ENCODE measurements around the gene CCP110.
A peak's percentile ranks its signal among the peaks of the same experiment; 100 is the strongest.

Gene CCP110

DNA sequence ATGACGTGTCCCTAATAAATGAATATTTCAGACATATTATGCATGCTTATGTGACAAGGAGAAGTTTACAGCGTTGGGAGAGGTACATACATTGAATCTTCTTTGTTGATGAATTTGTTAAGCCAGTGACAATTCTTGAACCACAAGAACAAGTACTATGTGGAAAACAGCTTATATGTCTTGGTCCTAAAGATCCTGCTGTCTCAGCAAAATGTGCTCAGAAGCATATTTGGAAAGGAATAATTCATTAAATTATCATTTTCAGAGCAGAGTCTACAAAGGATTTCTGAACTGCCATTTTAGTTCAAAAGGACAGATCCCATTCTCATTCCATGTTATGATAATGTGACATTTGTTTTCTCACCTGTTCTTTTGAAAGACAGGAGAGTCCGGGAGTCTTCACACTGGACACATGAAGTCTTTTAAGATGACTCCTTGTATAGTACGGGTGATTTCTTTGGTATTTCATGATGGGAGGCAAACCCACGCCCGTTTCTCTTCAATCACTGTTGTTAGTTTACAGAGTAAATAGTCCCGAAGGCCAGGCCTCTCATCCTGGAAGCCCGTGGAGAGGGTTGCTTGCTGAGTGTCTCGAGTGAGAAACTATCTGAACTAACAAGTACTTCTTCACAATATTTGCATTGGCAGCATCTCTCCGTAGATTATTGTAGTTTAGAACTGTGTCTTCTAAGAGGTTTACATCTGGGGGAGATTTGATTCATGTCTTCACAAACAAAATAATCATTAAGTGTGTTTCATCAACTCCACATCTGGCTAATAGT, 58.5 kb downstream of the CCP110 start:
- Histone ChIP-seq H3K4me3 (ENCODE audit: low read length) (no peak overlapping the region), H3K9ac (ENCODE audit: low read length) (no peak overlapping the region), H3K9me3 (ENCODE audit: control insufficient read depth, low read length) (no peaks in the 10 kb centered on the region), H3K27me3 (replicated peaks; ENCODE audit: control insufficient read depth, insufficient read depth, low read length) (no peaks in the 10 kb centered on the region), H3K4me1 (ENCODE audit: control insufficient read depth, insufficient read depth, low read length) (peaks cover 9% of the 10 kb centered on the region), H3K36me3 (ENCODE audit: control insufficient read depth, insufficient read depth, low read length, severe bottlenecking) (peaks cover 53% of the 10 kb centered on the region)
- DNase-seq (ENCODE audit: low read depth), result no peak

DNA sequence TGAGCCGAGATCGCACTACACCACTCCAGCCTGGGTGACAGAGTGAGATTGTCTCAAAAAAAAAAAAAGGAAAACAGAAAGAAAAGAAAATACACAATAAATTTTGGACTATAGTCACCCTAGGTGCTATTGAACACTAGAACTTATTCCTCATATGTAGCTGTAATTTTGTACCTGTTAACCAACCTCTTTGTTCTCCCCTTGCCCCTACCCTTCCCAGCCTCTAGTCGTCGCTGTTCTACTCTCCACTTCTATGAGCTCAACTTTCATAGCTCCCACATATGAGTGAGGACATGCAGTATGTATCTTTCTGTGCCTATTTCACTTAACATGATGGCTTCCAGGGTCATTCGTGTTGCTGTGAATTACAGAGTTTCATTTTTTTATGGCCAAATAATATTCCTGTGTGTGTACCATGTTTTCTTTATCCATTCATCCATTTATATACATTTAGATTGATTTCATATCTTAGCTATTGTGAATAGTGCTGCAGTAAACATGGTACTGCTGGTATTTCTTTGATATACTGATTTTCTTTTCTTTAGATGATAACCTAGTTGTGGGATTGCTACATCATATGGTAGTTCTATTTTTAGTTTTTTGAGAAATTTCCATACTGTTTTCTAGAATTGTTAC, 60.0 kb downstream of the CCP110 start:
- no peaks in the 10 kb centered on the region for H3K9me3 ChIP-seq (ENCODE audit: control insufficient read depth, low read length)
- H3K4me3 ChIP-seq (ENCODE audit: low read length), result no peak overlapping the region
- no peak overlapping the region for H3K9ac ChIP-seq (ENCODE audit: low read length)
- DNase-seq (ENCODE audit: low read depth), result peak; percentile 81
- H3K27me3 ChIP-seq (replicated peaks; ENCODE audit: control insufficient read depth, insufficient read depth, low read length), result no peaks in the 10 kb centered on the region
- peaks cover 7% of the 10 kb centered on the region for H3K4me1 ChIP-seq (ENCODE audit: control insufficient read depth, insufficient read depth, low read length)
- peaks cover 44% of the 10 kb centered on the region for H3K36me3 ChIP-seq (ENCODE audit: control insufficient read depth, insufficient read depth, low read length, severe bottlenecking)

- H3K4me1 ChIP-seq (ENCODE audit: control insufficient read depth, insufficient read depth, low read length), result peaks cover 20% of the 10 kb centered on the region
- H3K9ac ChIP-seq (ENCODE audit: low read length), result no peak overlapping the region
- DNase-seq (ENCODE audit: low read depth), result peak; percentile 28
- H3K4me3 ChIP-seq (ENCODE audit: low read length), result no peak overlapping the region
- no peaks in the 10 kb centered on the region for H3K27me3 ChIP-seq (replicated peaks; ENCODE audit: control insufficient read depth, insufficient read depth, low read length)
- peaks cover 32% of the 10 kb centered on the region for H3K36me3 ChIP-seq (ENCODE audit: control insufficient read depth, insufficient read depth, low read length, severe bottlenecking)
- H3K9me3 ChIP-seq (ENCODE audit: control insufficient read depth, low read length), result no peaks in the 10 kb centered on the region
Measured at GRCh38 chr16:19588661-19589060, 64.9 kb downstream of the CCP110 start.

GRCh38 chr16:19589106-19589505, 65.4 kb downstream of the CCP110 start:
- Histone ChIP-seq H3K9me3 (ENCODE audit: control insufficient read depth, low read length) (no peaks in the 10 kb centered on the region), H3K4me1 (ENCODE audit: control insufficient read depth, insufficient read depth, low read length) (peaks cover 20% of the 10 kb centered on the region), H3K27me3 (replicated peaks; ENCODE audit: control insufficient read depth, insufficient read depth, low read length) (no peaks in the 10 kb centered on the region), H3K9ac (ENCODE audit: low read length) (no peak overlapping the region), H3K4me3 (ENCODE audit: low read length) (no peak overlapping the region), H3K36me3 (ENCODE audit: control insufficient read depth, insufficient read depth, low read length, severe bottlenecking) (peaks cover 31% of the 10 kb centered on the region)
- DNase-seq (ENCODE audit: low read depth), result no peak

DNA sequence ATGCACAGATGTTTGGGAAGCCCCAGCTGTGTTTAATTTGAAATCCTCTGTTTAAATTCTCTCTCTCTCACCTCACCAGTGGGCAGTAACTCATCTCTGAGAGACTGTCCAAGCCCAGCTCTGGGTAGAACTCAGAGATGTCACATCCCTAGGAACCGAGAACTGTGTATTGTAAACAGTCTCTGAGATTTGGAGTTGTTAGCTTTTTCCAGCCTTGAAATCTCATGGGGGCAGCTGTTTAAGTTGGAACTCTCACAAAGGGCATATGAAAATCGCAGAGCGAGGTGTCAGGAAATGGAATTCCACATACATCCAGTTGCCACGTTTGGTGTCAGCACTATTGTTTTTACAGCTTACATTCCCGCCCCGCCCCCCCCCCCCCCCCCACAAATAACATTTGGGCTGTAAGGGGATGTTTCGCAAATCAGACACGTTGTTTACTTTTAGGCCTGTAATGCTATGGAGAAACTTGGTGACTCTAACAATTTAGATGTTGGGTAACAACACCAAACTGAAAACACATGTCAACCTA, 66.1 kb downstream of the CCP110 start:
- Histone ChIP-seq H3K27me3 (replicated peaks; ENCODE audit: control insufficient read depth, insufficient read depth, low read length) (no peaks in the 10 kb centered on the region), H3K9ac (ENCODE audit: low read length) (peak overlapping the region; percentile 1), H3K4me3 (ENCODE audit: low read length) (no peak overlapping the region), H3K9me3 (ENCODE audit: control insufficient read depth, low read length) (no peaks in the 10 kb centered on the region), H3K36me3 (ENCODE audit: control insufficient read depth, insufficient read depth, low read length, severe bottlenecking) (peaks cover 33% of the 10 kb centered on the region), H3K4me1 (ENCODE audit: control insufficient read depth, insufficient read depth, low read length) (peaks cover 20% of the 10 kb centered on the region)
- peak; percentile 91 for DNase-seq (ENCODE audit: low read depth)

DNA sequence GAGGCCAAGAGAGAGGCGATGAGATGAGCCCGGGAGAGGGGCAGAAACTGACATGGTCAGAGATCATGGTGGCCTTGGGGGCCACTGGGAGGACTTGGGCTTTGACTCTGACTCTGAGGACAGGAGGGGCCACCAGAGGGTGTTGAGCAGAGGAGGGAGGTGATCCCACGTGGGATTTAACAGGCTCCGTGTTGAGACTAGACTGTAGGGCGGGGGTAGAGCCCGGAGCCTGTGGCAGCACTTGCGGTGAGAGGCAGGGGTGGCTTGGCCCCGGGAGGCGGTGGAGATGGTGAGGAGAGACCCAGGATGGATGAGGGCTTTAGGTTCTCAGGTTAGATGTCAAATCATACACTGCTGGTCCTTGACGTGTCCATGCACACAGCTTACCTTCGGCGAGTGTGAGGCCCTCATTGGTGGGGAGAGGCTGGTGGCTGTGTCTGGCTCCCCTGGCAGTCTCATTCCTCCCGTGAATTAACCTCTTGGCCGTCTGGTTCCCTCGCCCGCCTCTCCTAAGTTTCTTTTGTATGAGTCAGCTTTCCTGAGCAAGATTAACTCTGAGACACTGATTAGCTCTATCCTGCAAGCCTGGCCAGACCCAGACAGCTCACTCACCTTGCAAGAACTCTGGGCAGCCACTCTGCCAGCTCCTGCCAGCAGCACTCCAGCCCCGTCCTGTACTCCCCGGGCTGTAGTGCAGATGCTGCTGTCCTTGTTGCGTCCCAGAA, 71.5 kb downstream of the CCP110 start:
- no peaks in the 10 kb centered on the region for H3K27me3 ChIP-seq (replicated peaks; ENCODE audit: control insufficient read depth, insufficient read depth, low read length)
- H3K9me3 ChIP-seq (ENCODE audit: control insufficient read depth, low read length), result no peaks in the 10 kb centered on the region
- H3K36me3 ChIP-seq (ENCODE audit: control insufficient read depth, insufficient read depth, low read length, severe bottlenecking), result peaks cover 42% of the 10 kb centered on the region
- DNase-seq (ENCODE audit: low read depth), result no peak
- H3K9ac ChIP-seq (ENCODE audit: low read length), result no peak overlapping the region
- H3K4me3 ChIP-seq (ENCODE audit: low read length), result no peak overlapping the region
- peaks cover 4% of the 10 kb centered on the region for H3K4me1 ChIP-seq (ENCODE audit: control insufficient read depth, insufficient read depth, low read length)

GRCh38 chr16:19598805-19599510, 75.2 kb downstream of the CCP110 start:
- Histone ChIP-seq H3K4me3 (ENCODE audit: low read length) (no peak overlapping the region), H3K9ac (ENCODE audit: low read length) (no peak overlapping the region), H3K36me3 (ENCODE audit: control insufficient read depth, insufficient read depth, low read length, severe bottlenecking) (peaks cover 32% of the 10 kb centered on the region), H3K27me3 (replicated peaks; ENCODE audit: control insufficient read depth, insufficient read depth, low read length) (no peaks in the 10 kb centered on the region), H3K4me1 (ENCODE audit: control insufficient read depth, insufficient read depth, low read length) (no peaks in the 10 kb centered on the region), H3K9me3 (ENCODE audit: control insufficient read depth, low read length) (no peaks in the 10 kb centered on the region)
- DNase-seq (ENCODE audit: low read depth), result no peak

DNA sequence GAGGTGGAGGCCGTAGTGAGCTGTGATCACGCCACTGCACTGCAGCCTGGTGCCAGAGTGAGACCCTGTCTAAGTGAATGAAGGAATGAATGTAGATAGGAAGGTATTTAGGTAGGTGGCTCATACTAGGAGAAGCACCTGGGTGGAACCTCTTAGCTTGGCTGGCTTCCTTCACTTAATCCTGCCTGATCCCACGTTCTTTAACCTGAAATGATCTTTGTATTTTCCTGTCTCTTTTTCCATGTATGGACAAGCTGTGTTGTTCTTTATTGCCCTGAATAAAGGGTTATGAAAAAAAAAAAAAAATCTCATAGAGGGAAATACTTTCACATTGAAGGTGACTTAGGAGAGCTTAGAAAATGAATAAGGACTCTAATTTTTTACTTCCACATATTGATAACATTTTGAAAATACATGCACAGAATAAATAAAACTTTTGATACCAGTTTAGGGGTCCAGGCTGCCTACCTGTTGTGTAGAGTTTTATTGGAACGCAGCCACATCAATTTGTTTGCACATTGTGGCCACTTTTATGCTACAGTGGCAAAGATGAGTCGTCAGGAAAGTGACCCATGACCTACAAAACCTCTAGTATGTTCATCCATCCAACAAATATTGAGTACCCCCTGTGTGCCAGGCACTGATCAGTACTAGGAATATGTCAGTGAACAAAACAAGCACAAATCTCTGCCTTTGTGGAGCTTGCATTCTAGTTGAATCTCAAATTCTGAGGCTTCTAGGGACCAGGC, 76.4 kb downstream of the CCP110 start:
- H3K9me3 ChIP-seq (ENCODE audit: control insufficient read depth, low read length), result no peaks in the 10 kb centered on the region
- no peak overlapping the region for H3K9ac ChIP-seq (ENCODE audit: low read length)
- H3K4me3 ChIP-seq (ENCODE audit: low read length), result no peak overlapping the region
- peaks cover 25% of the 10 kb centered on the region for H3K36me3 ChIP-seq (ENCODE audit: control insufficient read depth, insufficient read depth, low read length, severe bottlenecking)
- no peaks in the 10 kb centered on the region for H3K27me3 ChIP-seq (replicated peaks; ENCODE audit: control insufficient read depth, insufficient read depth, low read length)
- no peaks in the 10 kb centered on the region for H3K4me1 ChIP-seq (ENCODE audit: control insufficient read depth, insufficient read depth, low read length)
- no peak for DNase-seq (ENCODE audit: low read depth)

DNA sequence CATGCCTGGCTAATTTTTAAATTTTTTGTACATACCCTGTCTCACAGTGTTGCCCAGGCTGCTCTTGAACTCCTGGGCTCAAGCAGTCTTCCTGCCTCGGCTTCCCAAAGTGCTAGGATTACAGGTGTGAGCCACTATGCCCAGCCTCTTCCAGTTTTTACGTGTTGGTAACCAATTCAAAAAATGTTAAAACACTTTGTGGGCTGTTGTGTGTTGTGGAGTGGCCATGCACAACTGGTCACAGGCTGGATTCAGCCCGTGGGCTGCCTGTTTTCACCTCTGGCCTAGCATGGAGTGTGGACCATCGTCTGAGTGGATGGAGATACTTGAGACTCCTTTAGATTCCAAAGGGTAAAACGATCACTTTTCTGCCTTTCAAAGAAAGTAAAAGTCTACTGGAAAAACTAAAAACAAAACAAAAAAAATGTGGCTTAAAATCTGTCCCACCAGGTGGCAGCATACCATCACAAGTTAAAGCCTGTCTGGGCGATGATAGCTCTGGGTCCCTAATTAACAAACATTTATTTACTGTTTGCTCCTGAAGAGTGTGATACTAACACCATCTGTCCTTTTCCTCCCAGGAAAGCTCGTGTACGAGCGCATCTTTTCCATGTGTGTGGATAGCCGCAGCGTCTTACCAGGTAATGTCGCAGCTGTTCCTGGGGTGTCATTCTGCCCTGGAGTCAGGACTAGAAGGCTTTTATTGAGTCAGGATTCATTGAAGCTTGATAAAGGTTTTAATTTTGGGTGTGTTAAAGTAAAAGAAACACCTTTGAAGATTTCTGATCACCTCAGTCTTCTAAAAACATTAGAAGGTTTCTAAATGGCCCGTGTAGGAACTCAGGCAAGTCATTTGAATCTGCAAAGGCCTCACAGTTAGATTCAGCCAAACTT, 77.6 kb downstream of the CCP110 start:
- Histone ChIP-seq H3K9ac (ENCODE audit: low read length) (no peak overlapping the region), H3K4me1 (ENCODE audit: control insufficient read depth, insufficient read depth, low read length) (peaks cover 7% of the 10 kb centered on the region), H3K9me3 (ENCODE audit: control insufficient read depth, low read length) (no peaks in the 10 kb centered on the region), H3K27me3 (replicated peaks; ENCODE audit: control insufficient read depth, insufficient read depth, low read length) (no peaks in the 10 kb centered on the region), H3K36me3 (ENCODE audit: control insufficient read depth, insufficient read depth, low read length, severe bottlenecking) (peaks cover 21% of the 10 kb centered on the region), H3K4me3 (ENCODE audit: low read length) (no peak overlapping the region)
- peak; percentile 68 for DNase-seq (ENCODE audit: low read depth)
